IMR-90 (cell line): ENCODE results near the gene PLCL2. TPM values are rescaled to one million over a fixed set of nuclear protein-coding genes. Genes with fewer than 3 reads are reported as not detected.

ENCODE experiments used
- ATAC-seq: fragments of 200-7000 bp; cut with Tn5 transposase; 2 replicates; pipeline ENCODE4 v1.9.1; 2020; ENCODE audit warnings: low read depth, mild to moderate bottlenecking, moderate library complexity
- BruUV-seq: library from RNA; stranded (reverse); fragments of 400-500 nt; replicated peaks from 2 replicates; lab custom pipeline; 2021; lab: Mats Ljungman, UMichigan
- CTCF ChIA-PET: fragments of 300-600 bp; formaldehyde crosslinking; extraction: SDS; loops from one replicate; lab custom pipeline; 2021; ENCODE audit warnings: antibody characterized with exemption; lab: Yijun Ruan, JAX
- POLR2A ChIA-PET: fragments of 300-600 bp; sonication (Branson Sonifier 250); formaldehyde crosslinking; loops from one replicate; lab custom pipeline; 2022; ENCODE audit warnings: antibody characterized with exemption; ENCODE audit not compliant: unreplicated experiment; lab: Charles Lee
- DNase-seq: peaks from one replicate; pipeline ENCODE4 v3.0.0; 2013
- H2AFZ ChIP-seq: replicated peaks from 2 replicates; pipeline ENCODE3; 2013; ENCODE audit warnings: low read length, mild to moderate bottlenecking; ENCODE audit not compliant: poor library complexity
- H2AK5ac ChIP-seq: 2 replicates; pipeline ENCODE4 v1.6.1; 2013; ENCODE audit warnings: low read depth, low read length, inconsistent platforms
- H2AK9ac ChIP-seq: replicated peaks from 2 replicates; pipeline ENCODE3; 2013; ENCODE audit warnings: mild to moderate bottlenecking, low read depth, low read length, moderate library complexity; ENCODE audit not compliant: poor library complexity
- H2BK120ac ChIP-seq: 2 replicates; pipeline ENCODE4 v1.6.1; 2013; ENCODE audit warnings: low read depth, low read length, inconsistent platforms
- H2BK15ac ChIP-seq: 3 replicates; pipeline ENCODE4 v1.6.1; 2013; ENCODE audit warnings: low read depth, low read length, inconsistent platforms
- H2BK20ac ChIP-seq: 2 replicates; pipeline ENCODE4 v1.6.1; 2013; ENCODE audit warnings: low read depth, mild to moderate bottlenecking, inconsistent platforms, low read length, moderate library complexity
- H2BK5ac ChIP-seq: 2 replicates; pipeline ENCODE4 v1.6.1; 2013; ENCODE audit warnings: mild to moderate bottlenecking, low read depth, low read length, inconsistent platforms; ENCODE audit not compliant: poor library complexity, severe bottlenecking
- H3K14ac ChIP-seq: replicated peaks from 2 replicates; pipeline ENCODE4 v1.6.1; 2013; ENCODE audit warnings: low read depth, low read length, inconsistent platforms
- H3K18ac ChIP-seq: 2 replicates; pipeline ENCODE4 v1.6.1; 2013; ENCODE audit warnings: low read depth, low read length, control low read depth
- H3K23ac ChIP-seq: 2 replicates; pipeline ENCODE4 v1.6.1; 2013; ENCODE audit warnings: low read depth, low read length, inconsistent platforms
- H3K27ac ChIP-seq: 2 replicates; pipeline ENCODE4 v1.5.1; 2013; ENCODE audit warnings: mild to moderate bottlenecking, control low read depth, low read length; ENCODE audit not compliant: insufficient read depth
- H3K27me3 ChIP-seq: 2 replicates; pipeline ENCODE4 v1.6.1; 2013; ENCODE audit warnings: low read length; ENCODE audit not compliant: control insufficient read depth, insufficient read depth
- H3K36me3 ChIP-seq: 2 replicates; pipeline ENCODE4 v1.6.1; 2013; ENCODE audit warnings: low read length, mixed read lengths; ENCODE audit not compliant: control insufficient read depth, insufficient read depth
- H3K4ac ChIP-seq: 2 replicates; pipeline ENCODE4 v1.6.1; 2013; ENCODE audit warnings: low read depth, low read length, inconsistent platforms
- H3K4me1 ChIP-seq: 2 replicates; pipeline ENCODE4 v1.6.1; 2013; ENCODE audit warnings: low read length, mixed read lengths; ENCODE audit not compliant: control insufficient read depth, insufficient read depth
- H3K4me2 ChIP-seq: 2 replicates; pipeline ENCODE4 v1.6.1; 2013; ENCODE audit warnings: low read depth, mild to moderate bottlenecking, control low read depth, low read length, moderate library complexity
- H3K4me3 ChIP-seq: 2 replicates; pipeline ENCODE4 v1.5.1; 2013; ENCODE audit warnings: low read depth, mild to moderate bottlenecking, control low read depth, low read length, moderate library complexity; ENCODE audit not compliant: insufficient read depth
- H3K56ac ChIP-seq: 2 replicates; pipeline ENCODE4 v1.6.1; 2013; ENCODE audit warnings: low read length, inconsistent platforms; ENCODE audit not compliant: insufficient read depth; ENCODE audit errors: extremely low read depth
- H3K79me1 ChIP-seq, 2 experiments: 2 replicates each; pipeline ENCODE4 v1.6.1; 2013; ENCODE audit warnings: low read length in 2 of 2, inconsistent platforms in 1 of 2, low read depth in 1 of 2
- H3K9ac ChIP-seq: 2 replicates; pipeline ENCODE4 v1.6.1; 2013; ENCODE audit warnings: low read depth, low read length, control low read depth
- H3K9me1 ChIP-seq: 2 replicates; pipeline ENCODE4 v1.6.1; 2013; ENCODE audit warnings: low read length, inconsistent platforms; ENCODE audit not compliant: insufficient read depth
- H3K9me3 ChIP-seq: 2 replicates; pipeline ENCODE4 v1.6.1; 2013; ENCODE audit warnings: low read length; ENCODE audit not compliant: control insufficient read depth, insufficient read depth
- H4K20me1 ChIP-seq: 2 replicates; pipeline ENCODE4 v1.6.1; 2013; ENCODE audit warnings: low read length, inconsistent platforms; ENCODE audit not compliant: insufficient read depth
- H4K5ac ChIP-seq: 2 replicates; pipeline ENCODE4 v1.6.1; 2013; ENCODE audit warnings: mild to moderate bottlenecking, low read depth, low read length, control low read depth
- H4K8ac ChIP-seq, 2 experiments: 2 replicates each; pipeline ENCODE4 v1.6.1; 2013; ENCODE audit warnings: low read depth in 2 of 2, low read length in 2 of 2, control low read depth in 1 of 2, inconsistent platforms in 1 of 2
- H4K91ac ChIP-seq: 2 replicates; pipeline ENCODE4 v1.6.1; 2013; ENCODE audit warnings: low read depth, low read length, inconsistent platforms; ENCODE audit not compliant: insufficient read depth
- BHLHE40 ChIP-seq: fragments of 150-350 bp; IDR thresholded peaks from 2 replicates; pipeline ENCODE4 v1.6.1; 2016; ENCODE audit warnings: mild to moderate bottlenecking, low read depth, low read length
- CEBPB ChIP-seq: IDR thresholded peaks from 2 replicates; pipeline ENCODE4 v1.6.1; 2012; ENCODE audit warnings: low read depth, low read length, improper control_type of control experiment
- CTCF ChIP-seq: conservative IDR thresholded peaks from 2 replicates; pipeline ENCODE4 v1.5.1; 2012; ENCODE audit warnings: mild to moderate bottlenecking, low read depth, low read length, improper control_type of control experiment
- ELK1 ChIP-seq: fragments of 150-350 bp; IDR thresholded peaks from 2 replicates; pipeline ENCODE4 v1.6.1; 2016; ENCODE audit warnings: low read depth, mild to moderate bottlenecking, low read length, moderate library complexity, borderline replicate concordance
- FOS ChIP-seq: fragments of 150-350 bp; IDR thresholded peaks from 2 replicates; pipeline ENCODE4 v1.6.1; 2016; ENCODE audit warnings: low read depth, low read length
- NFE2L2 ChIP-seq: fragments of 150-350 bp; IDR thresholded peaks from 2 replicates; pipeline ENCODE4 v1.6.1; 2016; ENCODE audit warnings: low read depth, mild to moderate bottlenecking, low read length
- POLR2A ChIP-seq: IDR thresholded peaks from 2 replicates; pipeline ENCODE4 v1.6.1; 2012; ENCODE audit warnings: mild to moderate bottlenecking, low read depth, low read length
- RAD21 ChIP-seq: IDR thresholded peaks from 2 replicates; pipeline ENCODE4 v1.6.1; 2012; ENCODE audit warnings: low read length, improper control_type of control experiment
- RCOR1 ChIP-seq: IDR thresholded peaks from 2 replicates; pipeline ENCODE4 v1.6.1; 2012; ENCODE audit warnings: mild to moderate bottlenecking, low read length, improper control_type of control experiment; ENCODE audit not compliant: insufficient replicate concordance
- RFX5 ChIP-seq: IDR thresholded peaks from 2 replicates; pipeline ENCODE4 v1.8.0; 2012; ENCODE audit warnings: low read depth, mild to moderate bottlenecking, low read length, moderate library complexity
- SMC3 ChIP-seq: fragments of 150-350 bp; IDR thresholded peaks from 2 replicates; pipeline ENCODE4 v1.6.1; 2016; ENCODE audit warnings: low read depth, mild to moderate bottlenecking, antibody characterized with exemption, low read length, moderate library complexity
- USF2 ChIP-seq: fragments of 150-350 bp; IDR thresholded peaks from 2 replicates; pipeline ENCODE4 v1.6.1; 2017; ENCODE audit warnings: mild to moderate bottlenecking, antibody characterized with exemption, low read length, low read depth
- WGBS, 2 experiments: methylation state at CpG; one replicate each; pipeline versions ENCODE4 v1.1.5 to v1.1.7; 2013; ENCODE audit warnings: missing lambda C conversion rate in 2 of 2; ENCODE audit not compliant: insufficient read length in 1 of 2; ENCODE audit errors: extremely low coverage in 2 of 2; 5-methylcytosine and 5-hydroxymethylcytosine counted together
- dilution Hi-C: fragments of 300-500 bp; cut with HindIII; formaldehyde crosslinking; loops from one replicate; pipeline ENCODE4 v1.14.3; 2018; ENCODE audit warnings: low sequenced_read_pairs; ENCODE audit not compliant: unreplicated experiment
- in situ Hi-C: fragments of 300-500 bp; cut with MboI; formaldehyde crosslinking; loops from 3 replicates; pipeline ENCODE4 v1.14.3; 2019; ENCODE audit warnings: low sequenced_read_pairs, inconsistent platforms, mixed read lengths
- intact Hi-C: fragments of 100-400 bp; cut with micrococcal nuclease; formaldehyde crosslinking; loops from 2 replicates; pipeline ENCODE4 v1.10.0; 2022
- polyA plus RNA-seq, 3 experiments: library from polyadenylated mRNA; depleted of rRNA; stranded (reverse); fragments of >200 nt; gene quantifications; 2 replicates each; pipeline ENCODE4 v1.2.3, GENCODE V29; 2012; ENCODE audit warnings: low replicate concordance in 1 of 3
- total RNA-seq: library from RNA; depleted of rRNA; stranded (reverse); fragments of >200 nt; gene quantifications from 2 replicates; pipeline ENCODE4 v1.2.3, GENCODE V29; 2012

Gene PLCL2
- total and polyA plus RNA-seq, 2 of the 4 experiments (the other 2 are of a cell fraction) = 0.92 to 3.8 TPM

GRCh38 chr3:17035033-17035432 lies 150.3 kb downstream of the PLCL2 start:
- no peak overlapping the region for H4K5ac ChIP-seq
- H3K27me3 ChIP-seq = no peaks in the 10 kb centered on the region
- H3K56ac ChIP-seq = no peak overlapping the region
- in situ Hi-C loops (loop anchor here (25.0 kb wide), 1 partner anchor 748 kb away; no protein-coding TSS in a partner anchor), dilution Hi-C loops (no loop called here), intact Hi-C loops (no loop called here)
- H4K8ac ChIP-seq = no peak overlapping the region
- no TSS peak for BruUV-seq
- no peak for DNase-seq
- H3K4ac ChIP-seq = no peak overlapping the region
- H3K9me3 ChIP-seq = no peaks in the 10 kb centered on the region
- no peak overlapping the region for H3K4me3 ChIP-seq
- no peaks in the 10 kb centered on the region; the same call in 1 of the 2 replicates for H3K9me1 ChIP-seq
- H2BK120ac ChIP-seq = no peak overlapping the region
- H2AFZ ChIP-seq = no peak overlapping the region
- no peak overlapping the region for H3K18ac ChIP-seq
- WGBS, 2 experiments = no CpG with 5 or more reads among the region's 5 CpGs
- H4K20me1 ChIP-seq = no peaks in the 10 kb centered on the region
- no peaks in the 10 kb centered on the region for H3K36me3 ChIP-seq
- H3K4me1 ChIP-seq = no peaks in the 10 kb centered on the region
- no peak overlapping the region for H2BK15ac ChIP-seq
- H3K9ac ChIP-seq = no peak overlapping the region
- no peak for TF ChIP-seq RFX5
- TF ChIP-seq CTCF = no peak
- TF ChIP-seq FOS = no peak
- no peak for TF ChIP-seq NFE2L2
- no peak for TF ChIP-seq RCOR1
- TF ChIP-seq RAD21 = no peak
- TF ChIP-seq USF2 = no peak
- no peak for TF ChIP-seq CEBPB
- TF ChIP-seq ELK1 = no peak
- no peak for TF ChIP-seq SMC3
- TF ChIP-seq BHLHE40 = no peak
- no peak for TF ChIP-seq POLR2A
- H2BK5ac ChIP-seq = no peak overlapping the region
- no peak overlapping the region for H2AK5ac ChIP-seq
- no peak overlapping the region for H2AK9ac ChIP-seq
- H2BK20ac ChIP-seq = no peak overlapping the region
- H4K91ac ChIP-seq = no peak overlapping the region
- H3K14ac ChIP-seq = no peak overlapping the region
- H3K23ac ChIP-seq = no peak overlapping the region
- ChIA-PET CTCF (interaction anchor here (0.5 kb wide), 1 partner anchor 85 kb away, joined by 4 read pairs; no protein-coding TSS in a partner anchor), POLR2A (no interaction called here)
- H3K79me1 ChIP-seq = no peaks in the 10 kb centered on the region
- ATAC-seq = no peak
- no peak overlapping the region for H3K4me2 ChIP-seq
- no peak overlapping the region for H3K27ac ChIP-seq
